HS-27A (cell line): ENCODE measurements around the gene MUC20.
"Not testable (repeated sequence)": the region's sequence is repeated elsewhere in the genome, so short reads cannot be mapped to it uniquely, and the experiment has no call there.

ENCODE experiments used
- DNase-seq: peaks from one replicate; pipeline ENCODE4 v3.0.0-alpha.2; 2012; ENCODE audit warnings: low read depth, missing footprints

Gene MUC20

DNA sequence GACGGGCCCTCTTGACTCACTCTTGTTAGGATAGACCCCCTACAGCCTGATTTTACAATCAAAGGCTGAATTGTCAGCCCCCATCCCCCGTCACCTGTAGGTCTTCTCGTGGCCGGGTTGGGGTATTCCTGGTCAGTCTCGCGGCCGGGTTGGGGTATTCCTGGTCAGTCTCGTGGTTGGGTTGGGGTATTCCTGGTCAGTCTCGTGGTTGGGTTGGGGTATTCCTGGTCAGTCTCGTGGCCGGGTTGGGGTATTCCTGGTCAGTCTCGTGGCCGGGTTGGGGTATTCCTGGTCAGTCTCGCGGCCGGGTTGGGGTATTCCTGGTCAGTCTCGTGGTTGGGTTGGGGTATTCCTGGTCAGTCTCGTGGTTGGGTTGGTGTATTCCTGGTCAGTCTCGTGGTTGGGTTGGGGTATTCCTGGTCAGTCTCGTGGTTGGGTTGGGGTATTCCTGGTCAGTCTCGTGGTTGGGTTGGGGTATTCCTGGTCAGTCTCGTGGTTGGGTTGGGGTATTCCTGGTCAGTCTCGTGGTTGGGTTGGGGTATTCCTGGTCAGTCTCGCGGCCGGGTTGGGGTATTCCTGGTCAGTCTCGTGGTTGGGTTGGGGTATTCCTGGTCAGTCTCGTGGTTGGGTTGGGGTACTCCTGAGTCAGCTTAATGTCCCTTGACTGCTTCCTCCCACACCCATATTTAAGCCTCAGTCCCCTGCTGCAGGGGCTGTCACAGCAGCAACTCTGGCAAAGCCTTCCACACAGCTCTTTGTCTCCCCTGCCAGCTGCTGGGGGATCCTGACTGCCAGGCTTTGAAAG, 50.3 kb downstream of the MUC20 start:
- not testable (repeated sequence) for DNase-seq

- no peak for DNase-seq
Observed at GRCh38 chr3:195771646-195772300, 51.0 kb downstream of the MUC20 start.

- no peak for DNase-seq
Observed at GRCh38 chr3:195773956-195774537, 53.3 kb downstream of the MUC20 start.

DNA sequence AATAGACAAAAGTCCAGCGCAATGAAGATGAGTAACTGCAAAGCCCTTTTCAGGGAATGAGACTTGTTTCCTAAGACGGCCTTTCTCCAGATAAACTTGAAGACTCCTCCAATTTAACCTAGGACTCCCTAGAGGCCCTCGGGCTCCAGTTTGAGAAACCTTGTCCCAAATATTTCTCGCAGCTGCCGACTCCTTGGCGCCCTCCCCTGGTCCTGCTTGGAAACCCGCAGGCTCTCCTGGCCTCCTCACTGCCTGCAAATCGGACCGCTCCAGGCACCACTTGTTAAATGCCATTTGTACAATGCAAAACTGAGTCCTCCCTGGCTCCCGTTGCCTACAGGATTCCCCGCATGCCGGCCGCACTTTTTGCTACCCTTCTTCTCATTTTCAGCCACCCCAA, 54.1 kb downstream of the MUC20 start:
- DNase-seq: no peak

GRCh38 chr3:195777975-195778374, 57.2 kb downstream of the MUC20 start:
- no peak for DNase-seq

GRCh38 chr3:195781236-195781635, 60.5 kb downstream of the MUC20 start:
- not testable (repeated sequence) for DNase-seq
